Gastrocnemius medialis (tissue), 4 donors: ENCODE measurements around the gene PRKCH.

ENCODE experiments used
- CTCF ChIP-seq, 5 experiments: fragments of 450-650 bp in 3 of 5; fragments of 200-600 bp in 2 of 5; sonication (generic) in 2 of 5; IDR thresholded peaks in 4 of 5; conservative IDR thresholded peaks in 1 of 5; 1 replicate in 4 of 5; 2 replicates in 1 of 5; pipeline ENCODE4 v1.5.1; 2016 to 2019; ENCODE audit warnings: antibody characterized with exemption in 5 of 5, mild to moderate bottlenecking in 3 of 5, moderate library complexity in 3 of 5
- POLR2A ChIP-seq, 2 donors: fragments of 450-650 bp; IDR thresholded peaks; one replicate each; pipeline ENCODE4 v1.6.1; 2017; ENCODE audit warnings: antibody characterized with exemption in 2 of 2, mild to moderate bottlenecking in 2 of 2, moderate library complexity in 2 of 2

- no peak for TF ChIP-seq POLR2A (IDR thresholded peaks at IDR 0.05)
- TF ChIP-seq CTCF (IDR thresholded peaks at IDR 0.05 in 4 of 5, conservative IDR thresholded peaks at IDR 0.05 in 1 of 5) = no peak
Observed at GRCh38 chr14:61466905-61467280, 145.5 kb downstream of the PRKCH start.
